HepG2 (cell line): Measurements from ENCODE around the gene BATF3. TPM values are rescaled to one million over a fixed set of nuclear protein-coding genes. Genes with fewer than 3 reads are reported as not detected.
A peak's percentile ranks its signal among the peaks of the same experiment; 100 is the strongest.

ENCODE experiments used
- BCL6 ChIP-seq: IDR thresholded peaks from 2 replicates; pipeline ENCODE4 v1.6.1; 2016; ENCODE audit warnings: missing genetic modification reagents, missing compliant biosample characterization
- CREBL2 ChIP-seq: sonication (generic); formaldehyde crosslinking; IDR thresholded peaks from 2 replicates; pipeline ENCODE4 v1.8.1; 2023; ENCODE audit warnings: missing genetic modification reagents, mild to moderate bottlenecking, borderline replicate concordance
- GZF1 ChIP-seq: sonication (generic); formaldehyde crosslinking; IDR thresholded peaks from 2 replicates; pipeline ENCODE4 v1.5.1; 2020; ENCODE audit warnings: mild to moderate bottlenecking, missing genetic modification reagents
- HDAC1 ChIP-seq: sonication (generic); formaldehyde crosslinking; IDR thresholded peaks from 2 replicates; pipeline ENCODE4 v1.5.1; 2020; ENCODE audit warnings: mild to moderate bottlenecking, missing genetic modification reagents
- HNRNPK ChIP-seq: fragments of 200-400 bp; formaldehyde crosslinking; IDR thresholded peaks from 2 replicates; pipeline ENCODE4 v1.6.1; 2018; ENCODE audit warnings: low read length, low read depth, moderate library complexity, mild to moderate bottlenecking; ENCODE audit not compliant: poor library complexity, severe bottlenecking
- KDM4B ChIP-seq: sonication (generic); formaldehyde crosslinking; IDR thresholded peaks from 2 replicates; pipeline ENCODE4 v1.4.0; 2020; ENCODE audit warnings: missing genetic modification reagents
- MIER3 ChIP-seq: IDR thresholded peaks from 2 replicates; pipeline ENCODE4 v1.6.1; 2016; ENCODE audit warnings: missing compliant biosample characterization, borderline replicate concordance
- SALL2 ChIP-seq: sonication (generic); formaldehyde crosslinking; IDR thresholded peaks from 2 replicates; pipeline ENCODE4 v1.8.1; 2023; ENCODE audit warnings: mild to moderate bottlenecking, missing genetic modification reagents, inconsistent platforms
- ZBTB39 ChIP-seq: sonication (generic); formaldehyde crosslinking; IDR thresholded peaks from 2 replicates; pipeline ENCODE4 v1.5.0; 2020; ENCODE audit warnings: missing genetic modification reagents
- ZNF883 ChIP-seq: sonication (generic); formaldehyde crosslinking; IDR thresholded peaks from 2 replicates; pipeline ENCODE4 v1.5.1; 2020; ENCODE audit warnings: mild to moderate bottlenecking, missing genetic modification reagents; ENCODE audit errors: not compliant biosample characterization
- polyA plus RNA-seq, 8 experiments: library from polyadenylated mRNA; depleted of rRNA in 3 of 8; stranded (reverse) in 7 of 8; unstranded in 1 of 8; fragments of >200 nt; fragmentation: Illumina TruSeq in 4 of 8; extraction: Trizol in 4 of 8; gene quantifications; 2 replicates each; pipeline versions ENCODE4 v1.2.1 to v1.2.3, GENCODE V29; 2011 to 2016; ENCODE audit warnings: low read depth in 4 of 8, missing spikeins in 1 of 8, mixed read lengths in 1 of 8; ENCODE audit not compliant: insufficient read depth in 1 of 8
- total RNA-seq, 5 experiments: library from RNA; depleted of rRNA; stranded (reverse); fragments of >200 nt; fragmentation: Illumina TruSeq; extraction: Trizol; gene quantifications; 2 replicates each; pipeline ENCODE4 v1.2.3, GENCODE V29; 2016; ENCODE audit warnings: low read depth in 1 of 5
- TF ChIP-seq, protein P1 (sequence below): sonication (generic); formaldehyde crosslinking; IDR thresholded peaks from 2 replicates; pipeline ENCODE4 v1.4.0; 2020; ENCODE audit warnings: missing genetic modification reagents, low read depth, mild to moderate bottlenecking, borderline replicate concordance
- TF ChIP-seq, protein P2 (sequence below): sonication (generic); formaldehyde crosslinking; IDR thresholded peaks from 2 replicates; pipeline ENCODE4; 2020; ENCODE audit warnings: missing genetic modification reagents, mild to moderate bottlenecking, borderline replicate concordance
- TF ChIP-seq, protein P3 (sequence below): sonication (generic); formaldehyde crosslinking; IDR thresholded peaks from 2 replicates; pipeline ENCODE4 v1.4.0; 2020; ENCODE audit warnings: missing genetic modification reagents, borderline replicate concordance

The BATF3 gene
- total and polyA plus RNA-seq, 2 of the 13 experiments (the other 11 are each of a cell fraction or from before 2014, with no cell fraction given) = 0.13 TPM; not detected in 1

DNA sequence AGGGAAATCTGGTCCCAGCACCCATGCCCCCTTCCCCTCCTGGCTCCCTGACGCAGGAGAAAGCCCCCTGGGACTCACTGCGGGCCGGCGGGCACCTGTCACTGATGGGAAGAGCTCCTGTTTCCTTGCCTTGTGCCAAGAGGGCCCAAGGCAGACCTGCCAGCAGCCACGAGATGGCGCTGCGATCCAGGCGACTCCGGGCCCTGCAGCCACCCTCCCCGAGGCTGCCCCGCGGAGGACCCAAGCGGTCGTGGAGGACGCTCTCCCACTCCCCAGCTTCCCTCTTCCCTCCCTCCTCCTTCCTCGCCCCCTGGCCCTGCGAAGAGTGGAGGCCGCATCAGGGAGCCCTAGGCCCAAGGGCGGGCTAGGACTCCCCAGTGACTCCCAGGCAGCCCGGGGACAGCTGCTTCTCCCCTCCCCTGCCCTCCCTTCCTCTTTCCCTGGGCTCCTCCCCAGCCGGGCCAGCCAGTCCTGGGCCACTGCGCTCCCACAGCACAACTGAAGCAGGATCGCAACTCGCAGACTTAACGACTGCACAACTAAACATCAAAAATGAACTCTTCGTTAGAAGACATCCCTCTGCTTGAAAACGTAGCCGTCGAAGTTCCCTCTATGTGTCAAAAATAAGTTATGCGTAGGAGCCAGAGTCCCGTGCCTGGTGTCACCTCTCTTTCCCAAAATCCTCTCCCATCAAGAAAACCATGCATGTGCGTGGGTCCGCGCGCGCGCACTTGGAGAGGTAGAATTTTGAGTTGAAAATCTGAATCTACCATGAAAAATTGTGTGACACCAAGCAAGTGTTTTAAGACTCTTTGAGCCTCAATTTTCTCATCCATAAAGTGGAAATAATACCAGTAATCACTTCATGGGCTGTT lies 34.2 kb downstream of the BATF3 start (continued):
- no peak for TF ChIP-seq ZBTB39 (CRISPR knock-in tag)
- TF ChIP-seq BCL6 (CRISPR knock-in tag) = peak; percentile 57; the same call in 1 of the 2 replicates
- TF ChIP-seq, protein P1, sequence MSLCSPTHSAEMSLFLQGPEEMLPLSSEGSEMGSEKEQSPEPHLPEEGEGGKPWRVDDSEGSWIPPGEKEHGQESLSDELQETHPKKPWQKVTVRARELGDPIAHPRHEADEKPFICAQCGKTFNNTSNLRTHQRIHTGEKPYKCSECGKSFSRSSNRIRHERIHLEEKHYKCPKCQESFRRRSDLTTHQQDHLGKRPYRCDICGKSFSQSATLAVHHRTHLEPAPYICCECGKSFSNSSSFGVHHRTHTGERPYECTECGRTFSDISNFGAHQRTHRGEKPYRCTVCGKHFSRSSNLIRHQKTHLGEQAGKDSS (CRISPR knock-in tag) = peak; percentile 81; the same call in 1 of the 2 replicates
- TF ChIP-seq MIER3 = peak; percentile 43; the same call in 1 of the 2 replicates
- peak; percentile 79; the same call in 1 of the 2 replicates for TF ChIP-seq SALL2
- no peak for TF ChIP-seq KDM4B
- TF ChIP-seq GZF1 = peak; percentile 71; the same call in 1 of the 2 replicates
- TF ChIP-seq, protein P2, sequence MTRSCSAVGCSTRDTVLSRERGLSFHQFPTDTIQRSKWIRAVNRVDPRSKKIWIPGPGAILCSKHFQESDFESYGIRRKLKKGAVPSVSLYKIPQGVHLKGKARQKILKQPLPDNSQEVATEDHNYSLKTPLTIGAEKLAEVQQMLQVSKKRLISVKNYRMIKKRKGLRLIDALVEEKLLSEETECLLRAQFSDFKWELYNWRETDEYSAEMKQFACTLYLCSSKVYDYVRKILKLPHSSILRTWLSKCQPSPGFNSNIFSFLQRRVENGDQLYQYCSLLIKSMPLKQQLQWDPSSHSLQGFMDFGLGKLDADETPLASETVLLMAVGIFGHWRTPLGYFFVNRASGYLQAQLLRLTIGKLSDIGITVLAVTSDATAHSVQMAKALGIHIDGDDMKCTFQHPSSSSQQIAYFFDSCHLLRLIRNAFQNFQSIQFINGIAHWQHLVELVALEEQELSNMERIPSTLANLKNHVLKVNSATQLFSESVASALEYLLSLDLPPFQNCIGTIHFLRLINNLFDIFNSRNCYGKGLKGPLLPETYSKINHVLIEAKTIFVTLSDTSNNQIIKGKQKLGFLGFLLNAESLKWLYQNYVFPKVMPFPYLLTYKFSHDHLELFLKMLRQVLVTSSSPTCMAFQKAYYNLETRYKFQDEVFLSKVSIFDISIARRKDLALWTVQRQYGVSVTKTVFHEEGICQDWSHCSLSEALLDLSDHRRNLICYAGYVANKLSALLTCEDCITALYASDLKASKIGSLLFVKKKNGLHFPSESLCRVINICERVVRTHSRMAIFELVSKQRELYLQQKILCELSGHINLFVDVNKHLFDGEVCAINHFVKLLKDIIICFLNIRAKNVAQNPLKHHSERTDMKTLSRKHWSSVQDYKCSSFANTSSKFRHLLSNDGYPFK (CRISPR knock-in tag) = peak; percentile 58; the same call in 1 of the 2 replicates
- peak; percentile 45; the same call in 1 of the 2 replicates for TF ChIP-seq HDAC1 (CRISPR knock-in tag)
- TF ChIP-seq, protein P3, sequence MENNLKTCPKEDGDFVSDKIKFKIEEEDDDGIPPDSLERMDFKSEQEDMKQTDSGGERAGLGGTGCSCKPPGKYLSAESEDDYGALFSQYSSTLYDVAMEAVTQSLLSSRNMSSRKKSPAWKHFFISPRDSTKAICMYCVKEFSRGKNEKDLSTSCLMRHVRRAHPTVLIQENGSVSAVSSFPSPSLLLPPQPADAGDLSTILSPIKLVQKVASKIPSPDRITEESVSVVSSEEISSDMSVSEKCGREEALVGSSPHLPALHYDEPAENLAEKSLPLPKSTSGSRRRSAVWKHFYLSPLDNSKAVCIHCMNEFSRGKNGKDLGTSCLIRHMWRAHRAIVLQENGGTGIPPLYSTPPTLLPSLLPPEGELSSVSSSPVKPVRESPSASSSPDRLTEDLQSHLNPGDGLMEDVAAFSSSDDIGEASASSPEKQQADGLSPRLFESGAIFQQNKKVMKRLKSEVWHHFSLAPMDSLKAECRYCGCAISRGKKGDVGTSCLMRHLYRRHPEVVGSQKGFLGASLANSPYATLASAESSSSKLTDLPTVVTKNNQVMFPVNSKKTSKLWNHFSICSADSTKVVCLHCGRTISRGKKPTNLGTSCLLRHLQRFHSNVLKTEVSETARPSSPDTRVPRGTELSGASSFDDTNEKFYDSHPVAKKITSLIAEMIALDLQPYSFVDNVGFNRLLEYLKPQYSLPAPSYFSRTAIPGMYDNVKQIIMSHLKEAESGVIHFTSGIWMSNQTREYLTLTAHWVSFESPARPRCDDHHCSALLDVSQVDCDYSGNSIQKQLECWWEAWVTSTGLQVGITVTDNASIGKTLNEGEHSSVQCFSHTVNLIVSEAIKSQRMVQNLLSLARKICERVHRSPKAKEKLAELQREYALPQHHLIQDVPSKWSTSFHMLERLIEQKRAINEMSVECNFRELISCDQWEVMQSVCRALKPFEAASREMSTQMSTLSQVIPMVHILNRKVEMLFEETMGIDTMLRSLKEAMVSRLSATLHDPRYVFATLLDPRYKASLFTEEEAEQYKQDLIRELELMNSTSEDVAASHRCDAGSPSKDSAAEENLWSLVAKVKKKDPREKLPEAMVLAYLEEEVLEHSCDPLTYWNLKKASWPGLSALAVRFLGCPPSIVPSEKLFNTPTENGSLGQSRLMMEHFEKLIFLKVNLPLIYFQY = peak; percentile 67; the same call in 1 of the 2 replicates
- TF ChIP-seq ZNF883 (CRISPR knock-in tag) = peak; percentile 53
- peak; percentile 97 for TF ChIP-seq HNRNPK
- TF ChIP-seq CREBL2 (CRISPR knock-in tag) = no peak
